H1 (cell line): Measurements from ENCODE around the gene ACVR1. TPM values are rescaled to one million over a fixed set of nuclear protein-coding genes. Genes with fewer than 3 reads are reported as not detected.

Experiments
- CTCF ChIA-PET: fragments of 300-600 bp; sonication (Branson Sonifier 250); formaldehyde crosslinking; loops from one replicate; lab custom pipeline; 2021; ENCODE audit not compliant: partially characterized antibody; lab: Charles Lee
- POLR2A ChIA-PET: fragments of 300-600 bp; sonication (Branson Sonifier 250); formaldehyde crosslinking; loops from one replicate; lab custom pipeline; 2021; ENCODE audit warnings: inconsistent platforms; ENCODE audit not compliant: partially characterized antibody; lab: Charles Lee
- DNase-seq, 2 experiments: peaks; one replicate each; pipeline versions ENCODE4 v3.0.0 to v3.0.0-alpha.2; 2010 to 2022; ENCODE audit warnings: low spot score in 2 of 2, low read depth in 1 of 2, mixed read lengths in 1 of 2
- FAIRE-seq: peaks from 2 replicates; lab custom pipeline; 2011; peaks lifted over from hg19 to GRCh38; lab: Jason Lieb, UNC
- H2AFZ ChIP-seq: 2 replicates; pipeline ENCODE4 v1.8.1; 2012; ENCODE audit warnings: low read length, inconsistent platforms
- H2AK5ac ChIP-seq: 2 replicates; pipeline ENCODE4 v1.6.1; 2013; ENCODE audit warnings: low read depth, low read length
- H2BK120ac ChIP-seq: replicated peaks from 2 replicates; pipeline ENCODE3; 2013; ENCODE audit warnings: low read depth, low read length, inconsistent platforms
- H2BK12ac ChIP-seq: 2 replicates; pipeline ENCODE4 v1.6.1; 2013; ENCODE audit warnings: low read depth, low read length
- H2BK15ac ChIP-seq: 2 replicates; pipeline ENCODE4 v1.6.1; 2013; ENCODE audit warnings: low read length
- H2BK20ac ChIP-seq: 2 replicates; pipeline ENCODE4 v1.6.1; 2013; ENCODE audit warnings: low read length
- H2BK5ac ChIP-seq: 2 replicates; pipeline ENCODE4 v1.6.1; 2013; ENCODE audit warnings: low read depth, low read length
- H3K14ac ChIP-seq: 2 replicates; pipeline ENCODE4 v1.6.1; 2013; ENCODE audit warnings: inconsistent platforms; ENCODE audit not compliant: insufficient read length
- H3K18ac ChIP-seq: 2 replicates; pipeline ENCODE4 v1.6.1; 2013; ENCODE audit warnings: low read length; ENCODE audit errors: extremely low read depth
- H3K23ac ChIP-seq: 2 replicates; pipeline ENCODE4 v1.6.1; 2013; ENCODE audit warnings: inconsistent platforms; ENCODE audit not compliant: insufficient read length
- H3K23me2 ChIP-seq: 2 replicates; pipeline ENCODE4 v1.6.1; 2013; ENCODE audit warnings: low read depth, low read length
- H3K27ac ChIP-seq: 2 replicates; pipeline ENCODE4 v1.6.1; 2011; ENCODE audit warnings: low read depth, low read length, inconsistent platforms
- H3K27me3 ChIP-seq, 4 experiments: replicated peaks in 1 of 4; 1 replicate in 1 of 4; 2 replicates in 3 of 4; pipeline versions ENCODE4 v1.6.1 to v1.8.1; 2011 to 2013; ENCODE audit warnings: low read length in 3 of 4, mild to moderate bottlenecking in 3 of 4, inconsistent platforms in 2 of 4, mixed read lengths in 2 of 4, moderate library complexity in 1 of 4; ENCODE audit not compliant: control insufficient read depth in 3 of 4, insufficient read depth in 3 of 4; ENCODE audit errors: extremely low read depth in 1 of 4
- H3K36me3 ChIP-seq, 4 experiments: 2 replicates each; pipeline versions ENCODE4 v1.6.1 to v1.8.1; 2011 to 2013; ENCODE audit warnings: mild to moderate bottlenecking in 4 of 4, low read length in 3 of 4, moderate library complexity in 2 of 4, control low read depth in 1 of 4, inconsistent platforms in 1 of 4; ENCODE audit not compliant: insufficient read depth in 4 of 4, control insufficient read depth in 2 of 4
- H3K4ac ChIP-seq: replicated peaks from 2 replicates; pipeline ENCODE3; 2013; ENCODE audit warnings: low read length, low read depth, mixed read lengths, inconsistent platforms; ENCODE audit not compliant: insufficient read length
- H3K4me1 ChIP-seq, 4 experiments: replicated peaks in 1 of 4; 1 replicate in 1 of 4; 2 replicates in 3 of 4; pipeline versions ENCODE4 v1.6.1 to v1.8.1; 2011 to 2013; ENCODE audit warnings: low read length in 3 of 4, inconsistent platforms in 2 of 4, mixed read lengths in 1 of 4; ENCODE audit not compliant: insufficient read depth in 4 of 4, control insufficient read depth in 3 of 4
- H3K4me2 ChIP-seq, 2 experiments: 2 replicates each; pipeline versions ENCODE4 v1.6.1 to v1.8.1; 2011 to 2013; ENCODE audit warnings: low read depth in 2 of 2, low read length in 2 of 2, control low read depth in 1 of 2, inconsistent platforms in 1 of 2, mild to moderate bottlenecking in 1 of 2; ENCODE audit not compliant: insufficient read depth in 1 of 2
- H3K4me3 ChIP-seq, 4 experiments: fragments of 200-600, 300-600 bp in 1 of 4; sonication (generic), shearing (Covaris generic), sonication (Bioruptor Twin) in 1 of 4; 2 replicates each; pipeline versions ENCODE4 v1.5.1 to v1.8.1; 2011 to 2016; ENCODE audit warnings: low read length in 4 of 4, low read depth in 3 of 4, control low read depth in 2 of 4, inconsistent platforms in 2 of 4, mild to moderate bottlenecking in 2 of 4, mixed read lengths in 1 of 4, moderate library complexity in 1 of 4; ENCODE audit not compliant: insufficient read depth in 2 of 4; ENCODE audit errors: extremely low read depth in 1 of 4
- H3K56ac ChIP-seq: replicated peaks from 2 replicates; pipeline ENCODE3; 2013; ENCODE audit warnings: low read depth, mild to moderate bottlenecking, mixed read lengths, low read length, inconsistent platforms; ENCODE audit not compliant: insufficient read length
- H3K79me1 ChIP-seq: 2 replicates; pipeline ENCODE4 v1.6.1; 2013; ENCODE audit warnings: low read depth, low read length, control low read depth
- H3K79me2 ChIP-seq, 2 experiments: 2 replicates each; pipeline versions ENCODE4 v1.6.1 to v1.8.1; 2012 to 2013; ENCODE audit warnings: low read length in 2 of 2, mild to moderate bottlenecking in 2 of 2, inconsistent platforms in 1 of 2; ENCODE audit not compliant: insufficient read depth in 2 of 2, control insufficient read depth in 1 of 2
- H3K9ac ChIP-seq, 4 experiments: replicated peaks in 1 of 4; 1 replicate in 1 of 4; 2 replicates in 3 of 4; pipeline versions ENCODE4 v1.6.1 to v1.8.1; 2011 to 2013; ENCODE audit warnings: low read depth in 3 of 4, low read length in 3 of 4, control low read depth in 2 of 4, mild to moderate bottlenecking in 2 of 4, moderate library complexity in 2 of 4, inconsistent platforms in 1 of 4; ENCODE audit errors: extremely low read depth in 1 of 4
- H3K9me3 ChIP-seq, 2 experiments: 2 replicates each; pipeline versions ENCODE4 v1.6.1 to v1.8.1; 2012 to 2013; ENCODE audit warnings: mild to moderate bottlenecking in 2 of 2, moderate library complexity in 2 of 2, control low read depth in 1 of 2, inconsistent platforms in 1 of 2, low read depth in 1 of 2, low read length in 1 of 2, mixed read lengths in 1 of 2; ENCODE audit not compliant: insufficient read depth in 2 of 2
- H4K20me1 ChIP-seq, 2 experiments: replicated peaks in 1 of 2; 2 replicates each; pipeline versions ENCODE3 to v1.8.1; 2011 to 2013; ENCODE audit warnings: inconsistent platforms in 2 of 2, low read length in 2 of 2, mild to moderate bottlenecking in 1 of 2; ENCODE audit not compliant: insufficient read depth in 2 of 2, control insufficient read depth in 1 of 2
- H4K5ac ChIP-seq: 2 replicates; pipeline ENCODE4 v1.6.1; 2013; ENCODE audit warnings: low read length, low read depth, mixed read lengths, inconsistent platforms; ENCODE audit not compliant: insufficient read length
- H4K8ac ChIP-seq: 2 replicates; pipeline ENCODE4 v1.8.0; 2013; ENCODE audit warnings: mild to moderate bottlenecking, moderate library complexity, low read length, inconsistent platforms; ENCODE audit not compliant: insufficient read depth; ENCODE audit errors: extremely low read depth
- H4K91ac ChIP-seq: replicated peaks from 2 replicates; pipeline ENCODE3; 2013; ENCODE audit warnings: low read length, mixed read lengths, inconsistent platforms; ENCODE audit not compliant: insufficient read length
- CBX5 ChIP-seq: fragments of 300-800, 300-1000 bp; sonication (generic); IDR thresholded peaks from 2 replicates; pipeline ENCODE4 v1.7.1; 2016; ENCODE audit warnings: antibody characterized with exemption, low read length, low read depth
- CTCF ChIP-seq, 3 experiments: IDR thresholded peaks; 1 replicate in 2 of 3; 2 replicates in 1 of 3; pipeline versions ENCODE4 v1.5.1 to v1.6.1; 2011; ENCODE audit warnings: low read length in 3 of 3, mild to moderate bottlenecking in 3 of 3, inconsistent platforms in 2 of 3, low read depth in 1 of 3, moderate library complexity in 1 of 3; ENCODE audit not compliant: insufficient read depth in 1 of 3; ENCODE audit errors: control extremely low read depth in 1 of 3
- KDM1A ChIP-seq: fragments of 200-600, 300-600 bp; sonication (generic); IDR thresholded peaks from 2 replicates; pipeline ENCODE4 v1.7.1; 2016; ENCODE audit warnings: mild to moderate bottlenecking, low read length, borderline replicate concordance
- NANOG ChIP-seq: IDR thresholded peaks from 2 replicates; pipeline ENCODE4 v1.6.1; 2011; ENCODE audit warnings: low read length, low read depth, mild to moderate bottlenecking, inconsistent platforms; ENCODE audit not compliant: insufficient read depth, poor library complexity, severe bottlenecking
- PHF8 ChIP-seq: fragments of 200-600 bp; sonication (generic); conservative IDR thresholded peaks from 2 replicates; pipeline ENCODE4 v1.7.1; 2012; ENCODE audit warnings: low read depth, mild to moderate bottlenecking, inconsistent platforms, low read length, moderate library complexity
- POU5F1 ChIP-seq: IDR thresholded peaks from 2 replicates; pipeline ENCODE4 v1.6.1; 2011; ENCODE audit warnings: low read depth, mild to moderate bottlenecking, low read length, moderate library complexity
- RFX5 ChIP-seq: IDR thresholded peaks from 2 replicates; pipeline ENCODE4 v1.6.1; 2011; ENCODE audit warnings: low read depth, low read length, improper control_type of control experiment, borderline replicate concordance
- SIX5 ChIP-seq: IDR thresholded peaks from 2 replicates; pipeline ENCODE4 v1.6.1; 2011; ENCODE audit warnings: mild to moderate bottlenecking, low read depth, low read length
- SP1 ChIP-seq: IDR thresholded peaks from 2 replicates; pipeline ENCODE4 v1.6.1; 2011; ENCODE audit warnings: low read depth, low read length
- SUZ12 ChIP-seq: fragments of 200-600 bp; sonication (generic); IDR thresholded peaks from 2 replicates; pipeline ENCODE4 v1.6.1; 2012; ENCODE audit warnings: mild to moderate bottlenecking, inconsistent platforms, low read length, moderate library complexity, mixed read lengths
- TBP ChIP-seq: IDR thresholded peaks from 2 replicates; pipeline ENCODE4 v1.6.1; 2011; ENCODE audit warnings: low read depth, low read length, improper control_type of control experiment
- TCF12 ChIP-seq: IDR thresholded peaks from 2 replicates; pipeline ENCODE4 v1.6.1; 2011; ENCODE audit warnings: low read depth, mild to moderate bottlenecking, low read length
- WGBS, 2 experiments: shearing (Covaris generic) in 1 of 2; methylation state at CpG; one replicate each; pipeline versions ENCODE4 v1.1.6 to v1.1.7; 2013 to 2015; ENCODE audit warnings: low lambda C conversion rate in 2 of 2, mixed read lengths in 2 of 2, inconsistent platforms in 1 of 2, low coverage in 1 of 2, missing lambda C conversion rate in 1 of 2; ENCODE audit not compliant: insufficient replicate concordance in 2 of 2, insufficient coverage in 1 of 2, insufficient read length in 1 of 2; ENCODE audit errors: extremely low coverage in 1 of 2, missing lambda C conversion rate in 1 of 2; 5-methylcytosine and 5-hydroxymethylcytosine counted together
- polyA plus RNA-seq, 7 experiments: library from polyadenylated mRNA; depleted of rRNA in 3 of 7; stranded (reverse) in 5 of 7; unstranded in 2 of 7; fragments of >200 nt in 5 of 7; fragments of 200-250 nt in 2 of 7; gene quantifications; 1 replicate in 5 of 7; 2 replicates in 1 of 7; 4 replicates in 1 of 7; pipeline versions ENCODE4 v1.2.1 to v1.2.3, GENCODE V29; 2011 to 2013; ENCODE audit warnings: missing spikeins in 2 of 7, mixed read lengths in 2 of 7
- total RNA-seq: library from RNA; stranded (reverse); fragmentation: NEBNext Ultra II Directional; extraction: Animal tissue kit (Norgen Biotek cat#: 25700); gene quantifications from 2 replicates; pipeline ENCODE4 v1.2.1, GENCODE V29; 2021

The ACVR1 gene
- total and polyA plus RNA-seq, 2 of the 8 experiments (the other 6 are each of a cell fraction or from before 2014, with no cell fraction given): 8.5 to 17.7 TPM

DNA sequence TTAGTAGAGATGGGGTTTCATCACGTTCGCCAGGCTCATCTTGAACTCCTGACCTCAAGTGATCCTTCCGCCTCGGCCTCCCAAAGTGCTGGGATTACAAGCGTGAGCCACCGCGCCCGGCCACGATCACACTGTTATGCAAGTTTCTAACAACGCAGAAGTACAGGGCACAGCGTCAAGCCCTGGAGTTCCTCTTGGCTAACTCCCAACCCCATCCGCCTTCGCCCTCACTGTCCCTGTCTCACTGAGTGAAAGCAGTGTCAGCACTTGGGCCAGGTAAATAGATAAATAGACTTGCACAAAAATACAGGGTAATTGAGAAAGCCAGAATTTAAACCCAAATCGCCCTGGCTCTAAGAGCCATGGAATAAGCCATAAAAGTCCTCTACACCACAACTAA, 111.7 kb downstream of the ACVR1 start:
- H3K4ac ChIP-seq: no peak overlapping the region
- H3K27ac ChIP-seq: no peak overlapping the region
- ChIA-PET CTCF (no interaction called here), POLR2A (no interaction called here)
- 91% methylated on average over 14 of the region's 14 CpGs; no CpG with 5 or more reads in 1 of the 2 experiments for WGBS, 2 experiments
- H3K79me2 ChIP-seq: no peaks in the 10 kb centered on the region
- H4K91ac ChIP-seq: no peak overlapping the region
- H3K4me3 ChIP-seq: no peak overlapping the region
- no peak overlapping the region for H3K18ac ChIP-seq
- no peaks in the 10 kb centered on the region for H3K9me3 ChIP-seq
- peaks cover 0 to 2% of the 10 kb centered on the region in 2 experiments for H4K20me1 ChIP-seq
- no peak overlapping the region for H4K8ac ChIP-seq
- no peak overlapping the region for H2BK120ac ChIP-seq
- no peak overlapping the region for H2AK5ac ChIP-seq
- H3K79me1 ChIP-seq: no peaks in the 10 kb centered on the region
- H3K4me1 ChIP-seq: peaks cover 0 to 3% (median 1%) of the 10 kb centered on the region in 4 experiments; a peak in 4 of 7 replicates
- DNase-seq (no peak), FAIRE-seq (no peak)
- H3K36me3 ChIP-seq: peaks cover 5 to 14% (median 6%) of the 10 kb centered on the region in 4 experiments; a peak in 4 of 8 replicates
- no peak overlapping the region for H2BK12ac ChIP-seq
- no peaks in the 10 kb centered on the region for H3K27me3 ChIP-seq
- no peak overlapping the region for H4K5ac ChIP-seq
- H2BK20ac ChIP-seq: no peak overlapping the region
- H3K23ac ChIP-seq: no peak overlapping the region
- no peak overlapping the region for H2BK5ac ChIP-seq
- H3K4me2 ChIP-seq: no peak overlapping the region
- H2AFZ ChIP-seq: no peak overlapping the region
- no peak overlapping the region for H2BK15ac ChIP-seq
- H3K23me2 ChIP-seq: no peaks in the 10 kb centered on the region; the same call in 1 of the 2 replicates
- H3K9ac ChIP-seq: no peak overlapping the region
- H3K14ac ChIP-seq: no peak overlapping the region
- no peak overlapping the region for H3K56ac ChIP-seq
- no peak for TF ChIP-seq RFX5
- no peak for TF ChIP-seq CTCF (IDR thresholded peaks at IDR 0.05; ENCODE audit: control extremely low read depth in 1 of 3, insufficient read depth in 1 of 3, low read depth in 1 of 3, low read length in 3 of 3)
- TF ChIP-seq POU5F1: no peak
- TF ChIP-seq CBX5: no peak
- no peak for TF ChIP-seq SUZ12
- TF ChIP-seq SP1: no peak
- no peak for TF ChIP-seq SIX5
- no peak for TF ChIP-seq KDM1A
- TF ChIP-seq NANOG: no peak
- no peak for TF ChIP-seq TBP
- TF ChIP-seq PHF8: no peak
- TF ChIP-seq TCF12: no peak
